Measurements from ENCODE around the gene HMGXB3.

DNA sequence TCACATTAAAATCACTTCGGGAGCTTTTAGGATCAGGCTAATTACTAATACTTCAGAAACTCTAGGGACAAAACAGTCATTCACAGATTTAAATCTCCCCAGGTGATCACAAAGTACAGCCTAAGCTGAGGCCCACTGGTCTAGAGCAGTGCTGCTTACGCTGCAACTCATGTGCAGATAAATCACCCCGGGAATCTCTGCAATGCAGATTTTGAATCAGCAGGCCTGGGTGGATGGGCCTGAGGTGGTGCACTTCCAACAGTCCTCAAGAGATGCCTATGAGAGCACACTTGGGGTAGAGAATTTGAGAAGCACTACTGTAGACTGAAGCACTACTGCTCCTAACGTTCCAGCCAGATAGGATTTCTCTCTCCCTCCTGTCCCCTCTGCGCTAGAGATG, 57.5 kb downstream of the HMGXB3 start:
- TF ChIP-seq, protein P1, sequence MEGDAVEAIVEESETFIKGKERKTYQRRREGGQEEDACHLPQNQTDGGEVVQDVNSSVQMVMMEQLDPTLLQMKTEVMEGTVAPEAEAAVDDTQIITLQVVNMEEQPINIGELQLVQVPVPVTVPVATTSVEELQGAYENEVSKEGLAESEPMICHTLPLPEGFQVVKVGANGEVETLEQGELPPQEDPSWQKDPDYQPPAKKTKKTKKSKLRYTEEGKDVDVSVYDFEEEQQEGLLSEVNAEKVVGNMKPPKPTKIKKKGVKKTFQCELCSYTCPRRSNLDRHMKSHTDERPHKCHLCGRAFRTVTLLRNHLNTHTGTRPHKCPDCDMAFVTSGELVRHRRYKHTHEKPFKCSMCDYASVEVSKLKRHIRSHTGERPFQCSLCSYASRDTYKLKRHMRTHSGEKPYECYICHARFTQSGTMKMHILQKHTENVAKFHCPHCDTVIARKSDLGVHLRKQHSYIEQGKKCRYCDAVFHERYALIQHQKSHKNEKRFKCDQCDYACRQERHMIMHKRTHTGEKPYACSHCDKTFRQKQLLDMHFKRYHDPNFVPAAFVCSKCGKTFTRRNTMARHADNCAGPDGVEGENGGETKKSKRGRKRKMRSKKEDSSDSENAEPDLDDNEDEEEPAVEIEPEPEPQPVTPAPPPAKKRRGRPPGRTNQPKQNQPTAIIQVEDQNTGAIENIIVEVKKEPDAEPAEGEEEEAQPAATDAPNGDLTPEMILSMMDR (IDR thresholded peaks at IDR 0.05): no peak
- no peak for TF ChIP-seq EP300 (IDR thresholded peaks at IDR 0.05)

All from ovary (tissue), 3 donors.